HG03521 (cell line): Measurements from ENCODE around the gene SACM1L.
"Not testable (repeated sequence)": the region's sequence is repeated elsewhere in the genome, so short reads cannot be mapped to it uniquely, and the experiment has no call there.

ENCODE experiments used
- ATAC-seq: cut with Tn5 transposase; IDR thresholded peaks from one replicate; pipeline ENCODE4 v1.9.1; 2021; ENCODE audit warnings: mild to moderate bottlenecking, moderate library complexity; ENCODE audit not compliant: unreplicated experiment

The SACM1L gene

DNA sequence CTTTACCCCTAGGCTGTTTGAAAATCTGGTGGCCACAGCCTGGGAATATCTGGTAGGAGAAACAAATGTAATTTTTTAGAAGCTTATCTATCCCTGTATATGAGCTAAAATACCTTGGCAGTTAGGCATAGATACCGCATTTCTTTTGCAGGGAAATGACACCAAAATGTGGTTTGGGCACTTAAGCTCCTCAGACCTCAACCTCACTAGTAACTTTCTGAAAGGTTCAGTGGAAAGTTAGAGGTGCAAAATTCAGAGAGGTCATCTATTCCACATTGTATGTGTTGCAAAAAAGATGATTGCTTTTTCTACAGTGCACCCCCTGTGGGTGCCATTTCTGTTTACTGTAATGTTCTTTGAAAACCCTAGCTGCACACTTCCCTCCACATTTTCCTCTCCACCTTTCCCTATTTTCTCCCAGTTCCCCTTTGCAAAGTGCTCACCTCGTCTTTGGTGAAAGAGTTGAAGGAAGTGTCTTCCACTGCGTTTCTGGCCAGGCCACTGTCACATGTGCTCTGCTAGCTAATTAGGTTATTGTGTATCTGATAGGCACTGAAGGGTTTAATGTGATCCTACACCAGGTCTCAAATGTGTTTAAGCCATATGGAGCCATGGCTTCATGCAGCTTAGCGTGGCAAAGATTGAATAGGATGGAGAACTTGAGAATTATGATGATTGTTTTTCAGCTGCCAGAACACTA, 1.3 kb downstream of the SACM1L start:
- ATAC-seq, result no peak

DNA sequence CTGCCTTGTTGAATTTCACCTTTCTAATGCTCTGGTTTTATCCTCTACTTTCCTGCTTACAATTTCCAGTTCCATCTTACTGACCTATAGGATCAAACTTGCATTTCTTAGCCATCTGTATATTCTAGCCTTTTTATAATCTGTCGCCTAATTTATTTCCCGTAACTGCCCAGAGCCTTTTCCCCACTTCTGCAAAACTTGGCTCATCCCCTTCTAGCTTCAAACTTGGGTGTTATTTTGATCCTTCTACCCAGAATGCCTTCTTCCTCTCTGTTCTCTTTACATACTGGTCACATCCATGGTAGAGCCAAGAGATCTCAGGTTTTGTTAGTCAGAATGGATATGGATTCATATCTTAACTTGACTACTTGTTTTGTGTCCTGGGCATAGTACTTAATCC, 2.6 kb downstream of the SACM1L start:
- no peak for ATAC-seq

DNA sequence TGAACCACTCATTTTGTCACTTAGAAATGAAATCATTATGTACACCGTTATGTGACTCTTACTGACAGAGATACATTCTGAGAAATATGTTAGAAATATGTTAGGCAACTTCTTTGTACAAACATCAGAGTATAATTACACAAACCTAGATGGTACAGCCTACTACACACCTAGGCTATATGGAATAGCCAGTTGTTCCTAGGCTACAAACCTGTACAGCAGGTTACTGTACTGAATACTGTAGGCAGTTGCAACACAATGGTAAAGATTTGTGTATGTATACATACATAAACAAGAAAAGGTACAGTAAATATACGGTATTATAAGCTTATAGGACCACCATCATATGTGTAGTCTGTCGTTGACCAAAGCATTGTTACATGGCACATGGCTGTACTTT, 3.7 kb downstream of the SACM1L start:
- ATAC-seq, result no peak

DNA sequence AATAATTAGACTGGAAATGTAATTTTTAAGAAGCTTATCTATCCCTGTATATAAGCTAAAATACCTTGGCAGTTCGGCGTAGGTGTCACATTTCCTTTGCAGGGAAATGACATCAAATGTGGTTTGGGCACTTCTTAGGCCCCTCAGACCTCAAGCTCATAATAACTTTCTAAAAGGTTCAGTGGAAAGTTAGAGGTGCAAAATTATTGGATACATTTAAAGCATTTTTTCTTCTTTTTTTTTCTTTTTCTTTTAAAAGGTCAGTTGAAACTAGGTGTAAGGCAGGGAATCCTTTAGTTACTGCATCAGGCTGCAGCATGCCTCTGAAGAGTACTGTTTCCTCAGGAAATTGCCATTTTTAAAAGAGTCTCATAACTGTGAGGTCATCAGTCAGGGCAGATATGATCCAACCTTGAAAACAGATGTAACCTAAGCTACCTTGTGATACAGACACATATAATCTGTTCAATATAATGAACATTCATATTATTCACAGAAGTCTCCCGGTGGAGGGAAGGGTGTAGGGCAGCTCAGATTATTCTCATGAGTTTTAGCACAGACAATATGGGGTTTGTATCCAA, 4.8 kb downstream of the SACM1L start:
- ATAC-seq, result no peak

DNA sequence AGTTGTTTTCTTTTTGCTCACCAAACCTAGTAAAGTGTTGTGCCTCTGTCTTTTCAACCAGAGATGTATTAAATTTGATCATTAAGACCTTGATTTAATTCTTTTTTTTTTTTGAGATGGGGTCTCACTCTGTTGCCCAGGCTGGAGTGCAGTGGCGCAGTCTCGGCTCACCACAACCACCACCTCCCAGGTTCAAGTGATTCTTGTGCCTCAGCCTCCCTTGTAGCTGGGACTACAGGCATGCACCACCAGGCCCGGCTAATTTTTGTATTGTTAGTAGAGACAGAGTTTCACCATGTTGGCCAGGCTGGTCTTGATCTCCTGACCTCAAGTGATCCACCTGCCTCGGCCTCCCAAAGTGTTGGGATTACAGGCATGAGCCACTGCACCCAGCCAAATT, 6.0 kb downstream of the SACM1L start:
- not testable (repeated sequence) for ATAC-seq

DNA sequence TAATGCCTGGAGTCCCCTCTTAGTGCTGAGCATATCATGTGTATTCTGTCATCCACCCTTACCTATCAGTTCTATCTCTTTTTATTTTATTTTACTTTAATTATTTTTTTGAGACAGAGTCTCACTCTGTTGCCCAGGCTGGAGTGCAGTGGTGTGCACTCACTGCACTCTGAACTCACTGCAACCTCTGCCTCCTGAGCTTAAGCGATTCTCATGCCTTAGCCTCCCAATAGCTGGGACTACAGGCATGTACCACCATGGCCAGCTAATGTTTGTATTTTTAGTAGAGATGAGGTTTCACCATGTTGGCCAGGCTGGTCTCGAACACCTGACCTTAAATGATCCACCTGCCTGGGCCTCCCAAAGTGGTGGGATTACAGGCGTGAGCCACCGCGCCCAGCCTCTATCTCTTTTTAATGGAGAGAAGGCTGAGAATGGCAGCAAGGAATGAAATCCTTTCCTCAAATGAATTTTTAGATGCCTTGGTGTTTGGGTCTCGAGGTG, 11.4 kb downstream of the SACM1L start:
- no peak for ATAC-seq

DNA sequence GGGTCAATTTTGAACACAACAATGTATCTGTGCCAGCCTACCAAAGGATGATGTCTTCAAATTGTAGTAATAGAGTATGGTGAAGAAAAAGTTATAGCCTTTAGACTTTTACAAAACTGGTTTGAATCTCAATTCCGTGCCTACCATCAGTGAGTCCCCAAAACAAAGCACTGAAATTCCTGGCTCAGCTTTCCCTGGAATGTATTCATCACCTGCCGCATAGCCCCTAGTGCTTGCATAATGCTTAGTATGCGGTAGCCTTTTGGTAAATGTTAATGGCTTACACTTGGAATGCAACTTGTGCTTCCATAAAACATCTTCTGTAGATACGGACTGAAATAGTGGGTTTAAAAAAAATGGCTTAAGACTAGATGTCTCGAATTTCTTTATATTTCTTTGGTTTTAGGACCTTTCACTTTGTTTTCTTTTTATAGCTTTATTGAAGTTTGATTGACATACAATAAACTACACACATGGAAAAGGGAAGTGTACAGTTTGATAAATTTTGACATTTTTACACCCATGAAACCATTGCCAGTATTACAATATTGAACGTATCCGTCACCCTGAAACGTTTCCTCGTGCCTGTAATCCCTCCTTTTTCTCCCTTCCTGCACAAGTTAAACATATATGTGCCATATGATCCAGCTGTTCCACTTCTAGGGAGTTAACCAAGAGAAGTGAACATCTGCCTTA, 12.1 kb downstream of the SACM1L start:
- no peak for ATAC-seq

DNA sequence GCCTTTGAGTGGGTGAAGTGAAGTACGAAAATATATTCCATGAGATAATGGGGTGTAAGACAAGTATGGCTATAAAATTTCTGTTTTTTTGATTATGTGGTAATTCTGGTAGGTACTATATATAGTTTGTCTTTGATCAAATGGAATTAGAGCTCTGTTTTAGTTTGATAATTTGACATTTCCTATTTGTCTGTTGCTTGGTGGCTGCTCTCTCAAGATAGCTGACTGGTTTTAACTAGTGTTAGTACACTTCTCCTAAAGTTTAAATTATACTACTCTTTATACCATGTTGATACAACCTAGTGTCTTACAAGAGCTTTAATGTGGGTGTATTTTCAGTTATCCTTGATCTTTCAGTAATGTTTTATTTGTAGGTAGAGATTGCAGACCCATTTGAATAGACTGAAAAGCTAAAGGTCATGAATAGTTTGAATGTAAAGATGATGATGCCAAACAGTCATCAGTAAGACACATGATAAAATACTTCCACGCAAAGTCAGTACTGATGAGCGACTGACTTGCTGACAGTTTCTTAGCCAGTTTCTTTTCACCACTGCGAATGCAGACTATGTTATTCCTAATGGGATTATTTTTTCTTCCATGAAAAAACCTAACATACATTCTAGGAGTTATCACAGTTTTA, 15.2 kb downstream of the SACM1L start:
- no peak for ATAC-seq

DNA sequence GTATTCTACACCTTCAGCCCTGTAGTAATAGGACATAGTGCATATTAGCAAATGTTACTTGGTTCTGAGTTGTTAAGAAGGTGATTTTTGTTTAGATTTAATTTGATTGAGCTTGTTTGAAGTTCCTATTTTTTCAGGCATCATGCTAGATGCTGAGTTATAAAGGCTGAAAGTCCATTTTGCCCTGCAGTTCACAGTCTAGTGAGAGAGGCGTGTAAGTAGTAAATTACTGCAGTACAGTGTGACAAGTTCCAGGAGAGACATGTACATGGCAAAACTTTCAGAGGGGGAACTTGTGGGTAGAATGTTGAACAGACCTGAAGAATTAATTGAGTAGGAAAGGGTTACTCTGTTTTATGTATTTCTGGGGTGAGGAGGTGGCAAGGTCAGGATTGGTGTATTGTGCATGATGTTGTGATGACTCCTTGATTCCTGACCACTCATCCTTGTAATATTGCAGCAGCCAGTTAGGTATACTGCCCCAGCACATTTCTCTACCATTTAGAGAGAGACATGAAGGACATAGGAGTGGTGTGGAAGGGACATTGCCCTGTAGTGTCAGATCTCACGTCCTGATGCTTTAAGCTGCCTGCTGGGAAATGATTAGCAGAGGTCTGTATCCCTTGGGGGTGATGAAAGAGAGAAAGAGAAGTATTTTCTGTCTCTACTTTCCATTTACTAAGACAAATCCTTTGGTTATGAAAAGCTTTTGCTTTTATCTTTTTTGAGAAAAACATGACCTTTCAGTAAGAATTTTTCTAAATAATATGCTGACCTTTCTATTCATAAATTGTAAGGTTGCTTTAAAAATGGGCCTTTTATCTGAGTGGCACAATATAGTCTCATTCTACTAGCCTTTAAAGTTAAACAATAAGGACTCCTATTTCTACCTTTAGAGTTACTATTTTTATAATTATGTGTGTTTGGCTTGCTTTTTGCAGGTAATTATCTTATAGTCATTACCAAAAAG, 16.9 kb downstream of the SACM1L start:
- ATAC-seq, result no peak

DNA sequence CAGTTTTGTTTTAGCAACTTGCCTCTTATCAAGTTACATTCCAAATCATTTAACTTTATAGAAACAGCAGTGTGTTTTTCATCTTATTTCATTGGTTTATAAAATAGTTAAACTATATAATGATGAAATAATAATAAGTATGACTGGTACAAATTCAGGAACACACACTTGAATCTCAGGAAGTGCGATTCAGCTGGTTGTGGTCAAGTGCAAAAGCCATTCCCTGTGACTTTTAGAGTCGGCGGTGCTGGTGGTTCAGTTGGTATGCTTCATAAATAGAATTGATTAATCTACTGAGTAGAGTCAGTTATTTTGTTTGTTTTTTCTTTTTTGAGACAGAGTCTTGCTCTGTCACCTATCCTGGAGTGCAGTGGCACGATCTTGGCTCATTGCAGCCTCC, 22.7 kb downstream of the SACM1L start:
- no peak for ATAC-seq

DNA sequence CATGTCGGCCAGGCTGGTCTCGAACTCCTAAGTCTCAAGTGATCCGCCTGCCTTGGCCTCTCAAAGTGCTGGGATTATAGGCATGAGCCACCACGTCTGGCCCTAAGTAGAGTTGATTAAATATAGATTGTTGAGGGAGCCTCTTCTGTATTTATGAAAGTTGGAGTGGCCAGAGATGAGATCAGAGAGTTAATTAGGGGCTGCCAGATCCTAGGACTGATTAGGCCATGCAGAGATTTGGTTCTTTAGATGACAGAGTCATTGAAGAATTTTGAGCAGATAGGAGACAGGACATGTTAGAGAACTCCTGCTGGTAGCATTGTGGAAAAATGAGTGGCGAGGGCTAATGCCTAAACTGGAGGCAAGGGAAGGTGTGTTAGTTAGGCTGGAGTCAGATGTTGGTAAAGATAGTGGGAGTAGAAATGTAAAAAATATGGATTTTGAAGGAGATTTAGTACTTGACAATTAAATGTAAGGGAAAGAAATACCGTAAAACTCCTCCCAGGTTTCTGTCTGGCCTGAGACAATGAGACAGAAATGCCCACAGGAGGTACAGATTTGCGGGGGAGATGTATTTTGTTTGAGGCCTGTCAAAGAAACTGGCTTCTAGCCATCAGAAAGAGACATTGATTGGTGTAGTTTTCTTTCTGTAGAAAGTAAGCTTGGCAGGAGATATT, 23.4 kb downstream of the SACM1L start:
- ATAC-seq, result no peak

DNA sequence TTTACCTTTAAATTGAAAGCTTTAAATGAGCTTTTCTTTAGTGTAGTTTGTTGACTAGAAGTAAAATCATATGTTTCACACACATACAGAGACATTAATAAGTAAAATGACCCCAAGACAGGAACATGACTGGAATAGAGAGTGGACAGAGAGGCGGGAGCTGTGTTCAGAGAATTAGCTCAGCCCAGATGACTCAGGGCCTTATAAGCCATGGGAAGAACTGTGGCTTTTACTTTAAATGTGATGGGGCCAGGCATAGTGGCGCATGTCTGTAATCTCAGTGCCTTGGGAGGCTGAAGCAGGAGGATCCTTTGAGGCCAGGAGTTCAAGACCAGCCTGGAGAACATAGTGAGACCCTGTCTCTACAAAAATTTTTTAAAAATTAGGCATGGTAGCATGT, 26.7 kb downstream of the SACM1L start:
- no peak for ATAC-seq

DNA sequence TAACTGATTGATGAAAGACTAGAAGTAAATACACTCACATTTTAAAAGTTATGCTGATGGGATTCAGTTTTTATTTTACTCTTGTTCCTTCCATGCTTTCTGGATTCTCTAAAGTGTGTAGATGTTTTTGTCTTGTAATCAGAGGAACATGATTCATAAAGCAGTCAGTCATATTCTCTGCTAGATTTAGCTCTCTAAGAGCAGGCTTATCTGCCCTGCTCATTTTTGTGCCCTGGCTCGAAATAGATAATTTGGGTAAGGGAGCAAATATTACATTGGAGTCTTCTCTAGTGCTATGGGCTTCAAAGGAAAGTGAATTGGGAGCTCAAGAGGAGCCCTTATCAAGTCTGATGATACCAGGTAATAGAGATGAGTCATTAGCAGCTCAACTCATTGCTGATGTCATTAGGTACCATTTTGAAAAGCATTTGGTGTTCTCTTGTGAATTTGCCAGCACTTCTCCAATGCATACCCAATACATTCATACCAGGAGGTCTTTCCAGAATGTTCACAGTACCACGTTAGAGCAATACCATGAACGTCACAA, 27.7 kb downstream of the SACM1L start:
- ATAC-seq, result no peak

DNA sequence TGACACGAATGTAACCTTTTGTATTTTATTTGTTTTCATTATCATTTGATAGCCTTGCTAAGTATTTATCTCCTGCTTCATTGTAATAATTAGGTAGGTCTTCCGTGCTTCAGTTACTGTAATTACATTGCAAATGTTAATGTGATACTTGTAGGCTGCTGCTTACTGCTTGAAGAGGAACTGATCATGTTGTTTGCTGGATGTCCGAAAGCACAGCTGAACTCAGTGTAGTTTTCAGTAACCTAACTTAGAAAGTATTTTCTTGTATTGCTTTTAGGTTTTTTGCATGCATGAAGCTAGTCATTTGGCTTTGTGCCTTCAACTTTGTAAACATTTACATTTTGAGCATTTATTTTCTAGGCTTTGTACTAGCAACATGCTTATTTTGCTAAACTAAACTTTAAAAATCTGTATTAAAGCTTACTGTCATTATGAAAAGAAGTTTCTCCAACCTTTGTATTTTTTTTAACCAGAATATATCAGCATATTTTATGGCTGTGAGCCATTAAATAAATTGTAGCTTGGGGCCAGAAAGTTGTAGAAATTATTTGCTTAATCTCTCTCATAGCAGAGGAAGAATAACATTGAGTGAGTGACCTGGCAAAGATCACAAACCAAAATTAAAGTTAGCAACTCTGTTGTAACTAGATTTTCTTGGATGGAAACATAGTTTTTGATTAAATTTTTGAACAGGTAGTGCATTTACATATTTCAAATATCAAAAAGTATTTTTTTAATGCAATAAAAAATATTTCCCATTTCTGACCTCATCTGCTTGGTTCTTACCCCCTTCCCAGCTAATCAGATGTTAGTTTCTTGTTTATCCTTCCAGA, 30.7 kb downstream of the SACM1L start:
- ATAC-seq, result no peak

DNA sequence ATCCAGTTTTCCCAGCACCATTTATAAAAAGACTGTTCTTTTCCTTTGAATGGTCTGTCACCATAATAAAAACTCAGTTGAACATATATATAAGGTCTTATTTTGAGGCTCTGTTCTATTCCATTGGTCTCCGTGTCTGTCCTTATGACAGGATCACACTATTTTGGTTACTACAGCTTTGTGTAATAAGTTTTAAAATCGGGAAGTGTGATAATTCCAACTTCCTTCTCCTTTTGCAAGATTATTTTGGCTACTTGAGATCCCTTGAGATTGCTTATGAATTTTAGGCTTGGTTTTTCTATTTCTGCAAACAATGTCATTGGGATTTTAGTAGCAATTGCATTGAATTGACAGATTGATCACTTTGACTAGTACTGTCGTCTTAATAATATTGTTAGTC, 35.7 kb downstream of the SACM1L start:
- no peak for ATAC-seq

DNA sequence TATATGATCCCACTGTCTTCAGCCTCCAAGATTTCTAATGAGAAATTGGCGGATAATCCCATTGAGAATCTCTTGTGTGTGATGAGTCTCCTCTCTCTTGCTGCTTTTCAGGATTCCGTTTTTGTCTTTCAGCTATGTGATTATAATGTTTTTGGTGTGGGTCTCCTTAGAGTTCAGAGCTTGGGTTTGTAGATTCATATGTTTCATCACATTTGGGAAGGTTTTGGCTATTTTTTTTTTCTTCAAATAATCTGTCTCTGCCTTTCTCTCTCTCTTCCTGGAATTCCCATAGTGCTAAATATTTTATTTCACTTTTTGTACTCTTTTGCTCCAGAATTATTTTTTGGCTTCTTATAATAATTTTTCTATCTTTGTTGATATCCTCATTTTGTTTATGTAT, 40.4 kb downstream of the SACM1L start:
- no peak for ATAC-seq

DNA sequence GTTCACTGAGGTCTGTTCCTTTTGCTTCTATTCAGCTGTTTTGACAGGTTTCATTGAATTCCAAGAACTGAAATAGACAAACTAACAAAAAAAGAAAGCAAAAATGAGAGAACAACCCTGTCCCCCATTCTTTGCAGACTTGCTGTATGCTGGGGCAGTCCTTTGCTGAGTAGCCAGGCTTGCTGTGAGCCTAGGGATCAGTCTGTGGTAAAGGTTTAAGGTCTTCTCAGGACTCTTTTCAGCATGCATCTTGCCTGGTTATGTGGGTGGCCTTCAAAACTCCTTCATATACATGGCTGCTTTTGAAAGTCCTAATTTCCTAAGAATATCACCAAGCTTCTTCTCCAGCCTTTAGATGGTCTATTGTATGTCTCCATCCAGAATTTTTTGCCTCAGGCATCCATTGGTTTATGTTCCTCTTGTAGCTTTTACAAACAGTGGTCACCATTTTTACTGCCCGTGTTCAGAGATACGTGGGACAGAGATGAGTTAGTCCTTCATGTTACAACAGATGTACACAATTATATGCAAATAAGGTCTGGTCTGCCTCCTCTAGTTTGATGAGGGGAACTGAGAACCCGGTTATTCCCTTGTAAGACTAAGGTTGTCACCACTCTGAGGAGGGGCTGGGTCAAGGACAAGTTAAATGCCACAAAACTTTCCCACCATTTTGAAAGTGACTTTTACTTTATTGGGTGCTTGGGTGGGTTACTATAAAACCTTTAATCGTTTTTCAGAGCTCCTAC, 41.4 kb downstream of the SACM1L start:
- ATAC-seq, result no peak

DNA sequence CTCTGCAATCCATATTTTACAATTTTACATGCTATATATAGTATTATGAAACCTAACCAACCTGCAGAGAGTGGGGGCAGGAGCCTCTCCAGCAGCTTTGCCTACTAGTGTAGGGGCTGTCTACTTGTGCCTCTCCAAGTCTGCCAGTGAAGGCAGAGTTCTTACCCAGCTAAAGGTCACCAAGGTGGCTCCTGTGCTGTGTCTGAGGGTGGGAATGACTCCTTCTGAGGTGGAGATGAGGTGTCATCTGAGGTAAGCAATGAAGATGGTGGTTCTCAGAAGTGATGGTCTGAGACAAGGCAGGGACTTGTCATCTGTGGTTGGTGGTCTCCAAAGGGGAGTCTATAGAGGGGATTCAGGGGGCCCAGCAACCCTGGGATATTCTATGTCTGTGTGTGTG, 47.5 kb downstream of the SACM1L start:
- no peak for ATAC-seq
